ENCODE results near the gene ESAM.

Gene ESAM, protein sequence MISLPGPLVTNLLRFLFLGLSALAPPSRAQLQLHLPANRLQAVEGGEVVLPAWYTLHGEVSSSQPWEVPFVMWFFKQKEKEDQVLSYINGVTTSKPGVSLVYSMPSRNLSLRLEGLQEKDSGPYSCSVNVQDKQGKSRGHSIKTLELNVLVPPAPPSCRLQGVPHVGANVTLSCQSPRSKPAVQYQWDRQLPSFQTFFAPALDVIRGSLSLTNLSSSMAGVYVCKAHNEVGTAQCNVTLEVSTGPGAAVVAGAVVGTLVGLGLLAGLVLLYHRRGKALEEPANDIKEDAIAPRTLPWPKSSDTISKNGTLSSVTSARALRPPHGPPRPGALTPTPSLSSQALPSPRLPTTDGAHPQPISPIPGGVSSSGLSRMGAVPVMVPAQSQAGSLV

DNA sequence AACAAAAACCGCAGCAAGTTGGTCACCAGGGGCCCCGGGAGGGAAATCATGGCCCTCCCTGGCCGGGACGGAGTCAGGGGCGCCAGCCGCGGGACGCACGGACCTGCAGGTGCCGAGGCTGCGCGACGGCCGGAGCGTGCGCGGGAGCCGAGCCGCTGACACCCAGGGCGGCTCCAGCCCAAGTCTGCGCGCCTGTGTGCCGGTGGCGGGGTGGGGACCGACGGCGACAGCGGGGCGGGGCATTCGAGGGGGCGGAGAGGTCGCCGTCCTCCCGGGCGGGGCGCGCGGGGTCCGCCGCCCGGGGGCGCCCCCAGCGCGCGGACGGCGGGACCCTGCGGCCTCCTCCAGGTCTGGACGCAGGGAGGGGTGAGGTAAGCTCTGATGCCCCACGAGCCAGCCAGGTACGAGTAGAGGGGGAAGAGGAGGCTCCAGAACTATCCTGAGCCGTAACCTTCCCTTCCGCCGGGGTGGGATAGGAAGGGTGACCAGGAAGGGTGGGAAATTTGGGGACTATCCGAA is at the start of gene ESAM:
Gene ESAM, minus strand, starts transcription at position 186 of the 519 bp plus-strand sequence. Its CDS starts 136 bp downstream, at position 50.
- peak; percentile 20 for DNase-seq

DNA sequence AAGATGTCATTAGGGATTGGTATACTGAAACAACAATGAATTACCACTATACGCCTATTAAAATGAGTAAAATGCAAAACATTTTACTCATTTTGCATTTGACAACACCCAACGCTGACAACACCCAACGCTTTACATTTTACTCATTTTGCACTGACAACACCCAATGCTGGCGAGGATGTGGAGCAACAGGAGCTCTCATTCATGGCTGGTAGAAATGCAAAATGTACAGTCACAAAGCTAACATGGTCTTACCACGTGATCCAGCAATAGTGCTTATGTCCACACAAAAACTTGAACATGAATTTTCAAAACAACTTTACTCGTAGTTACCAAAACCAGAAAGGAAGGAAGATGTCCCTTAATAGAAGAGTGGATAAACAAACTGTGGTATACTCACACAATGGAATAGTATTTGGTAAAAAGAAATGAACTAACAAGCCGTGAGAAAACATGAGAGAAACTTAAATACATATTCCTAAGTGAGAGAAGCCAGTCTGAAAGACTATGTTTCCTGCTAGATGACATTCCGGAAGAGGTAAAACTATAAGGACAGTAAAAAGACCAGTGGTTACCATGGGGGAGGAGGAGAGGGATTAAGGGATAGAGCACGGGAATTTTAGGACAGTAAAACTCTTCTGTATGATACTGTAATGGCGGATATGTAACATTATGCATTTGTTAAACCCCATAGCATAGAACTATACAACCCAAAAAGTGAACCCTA is 49.5 kb upstream of the ESAM start:
- no peak for DNase-seq

DNA sequence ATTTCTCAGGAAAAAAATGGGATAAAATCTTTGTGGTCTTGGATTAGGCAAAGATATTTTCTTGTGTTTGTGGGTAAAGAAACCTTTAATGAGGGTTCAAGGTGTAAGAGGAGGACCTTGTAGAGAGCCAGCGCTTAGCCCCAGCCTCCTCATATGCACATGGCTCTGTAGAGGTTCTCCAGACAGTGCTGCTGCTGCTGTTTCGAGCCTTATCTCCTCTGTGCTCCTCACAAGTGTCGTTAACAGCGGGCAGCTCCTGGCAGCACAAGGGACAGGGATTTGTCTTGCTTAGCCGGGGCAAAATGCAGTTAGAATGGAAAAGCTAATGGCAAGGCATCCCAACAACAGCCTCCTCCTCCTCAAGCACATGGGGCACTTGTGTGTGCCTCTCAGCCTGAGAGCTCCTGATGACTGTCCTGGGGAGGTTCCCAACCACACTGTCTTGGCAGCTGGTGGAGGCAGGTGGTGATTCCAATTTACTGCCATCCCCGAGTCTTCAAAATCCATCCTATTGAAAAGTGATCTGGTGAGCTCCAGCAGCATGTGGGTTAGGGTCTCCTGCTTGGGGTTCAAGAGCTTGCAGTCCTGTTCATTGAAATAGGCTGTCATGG is 45.7 kb upstream of the ESAM start:
- DNase-seq, result no peak

DNA sequence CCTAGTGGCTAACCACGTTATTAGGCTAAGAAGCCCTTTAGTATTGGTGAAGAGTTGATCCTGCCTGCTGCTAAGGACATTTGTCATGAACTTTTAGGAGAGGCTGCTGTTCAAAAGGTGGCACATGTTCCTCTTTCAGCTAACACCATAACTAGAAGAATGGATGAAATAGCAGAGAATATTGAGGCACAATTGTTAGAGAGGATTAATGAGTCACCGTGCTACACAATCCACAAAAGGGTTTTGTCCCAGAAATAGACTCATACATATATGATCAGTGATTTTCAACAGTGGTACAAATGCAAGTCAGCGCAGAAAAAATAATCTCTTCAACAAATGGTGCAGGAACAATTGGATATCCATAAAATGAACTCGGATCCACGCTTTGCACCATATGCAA is 45.1 kb upstream of the ESAM start:
- no peak for DNase-seq

DNA sequence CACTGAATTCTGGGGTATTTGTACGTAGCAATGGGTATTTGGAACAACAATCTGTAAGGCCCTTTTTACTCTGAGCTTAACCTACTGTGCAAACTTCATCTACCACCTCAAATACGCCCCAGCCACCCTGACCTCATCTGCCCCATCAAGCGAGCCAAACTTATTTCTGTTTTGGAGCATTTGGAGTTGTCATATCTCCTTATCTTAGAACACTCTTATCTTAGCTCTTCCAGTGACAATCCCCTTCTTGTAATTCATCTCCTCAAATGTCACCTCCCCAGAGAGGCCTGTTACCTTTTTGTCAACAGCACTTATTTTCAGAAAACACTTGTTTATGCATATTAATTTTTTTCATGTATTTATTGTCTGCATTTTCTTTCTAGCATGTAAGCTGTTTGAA is 42.8 kb upstream of the ESAM start:
- no peak for DNase-seq

DNA sequence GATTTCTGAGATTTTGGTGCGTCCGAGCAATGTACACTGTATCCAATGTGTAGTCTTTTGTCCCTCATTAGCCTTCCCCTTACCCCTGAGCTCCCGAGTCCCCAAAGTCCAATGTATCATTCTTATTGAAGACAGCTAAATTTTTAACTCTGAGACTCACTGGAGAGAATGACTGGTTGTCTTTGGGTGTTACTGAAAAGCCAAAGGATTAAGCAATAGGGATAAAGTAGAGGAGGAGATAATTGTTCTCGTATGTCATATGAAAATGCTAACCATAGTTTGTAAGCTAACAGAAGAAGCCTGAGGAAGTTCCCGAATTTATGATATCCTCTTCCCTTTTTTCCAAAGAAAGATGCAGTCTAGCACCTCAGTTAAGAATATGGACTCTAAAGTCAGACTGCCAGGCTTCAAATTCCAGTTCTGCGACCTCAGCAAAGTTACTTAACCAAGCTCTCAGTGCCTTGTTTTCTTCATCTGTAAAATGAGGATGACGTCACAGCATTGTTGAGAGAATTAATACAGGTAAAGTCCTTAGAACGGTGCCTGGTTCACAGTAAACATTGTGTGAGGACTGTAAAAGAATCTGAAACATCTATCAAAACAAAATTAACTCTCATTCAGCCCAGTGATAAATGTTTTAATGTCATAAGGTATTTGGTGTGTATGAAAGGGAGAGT is 39.7 kb upstream of the ESAM start:
- no peak for DNase-seq

DNA sequence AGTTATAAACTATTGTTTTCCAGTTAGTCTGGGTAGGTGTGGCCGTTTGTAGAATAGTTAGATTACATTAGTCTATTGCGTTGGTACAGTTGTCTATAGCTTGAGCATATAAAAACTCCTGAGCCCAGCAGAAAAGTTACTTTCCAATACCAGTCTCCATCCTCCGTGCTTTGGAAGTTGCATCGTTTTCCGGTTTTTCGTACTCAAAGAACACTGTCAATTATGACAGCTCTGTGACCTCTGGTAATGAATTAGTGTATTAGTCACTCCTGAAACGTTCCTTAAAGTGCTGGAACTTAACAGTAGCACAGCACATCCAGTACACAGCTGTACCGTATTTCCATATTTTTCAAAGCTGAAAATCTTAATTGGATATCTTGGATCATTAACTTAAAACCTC is 38.9 kb upstream of the ESAM start:
- no peak for DNase-seq

DNA sequence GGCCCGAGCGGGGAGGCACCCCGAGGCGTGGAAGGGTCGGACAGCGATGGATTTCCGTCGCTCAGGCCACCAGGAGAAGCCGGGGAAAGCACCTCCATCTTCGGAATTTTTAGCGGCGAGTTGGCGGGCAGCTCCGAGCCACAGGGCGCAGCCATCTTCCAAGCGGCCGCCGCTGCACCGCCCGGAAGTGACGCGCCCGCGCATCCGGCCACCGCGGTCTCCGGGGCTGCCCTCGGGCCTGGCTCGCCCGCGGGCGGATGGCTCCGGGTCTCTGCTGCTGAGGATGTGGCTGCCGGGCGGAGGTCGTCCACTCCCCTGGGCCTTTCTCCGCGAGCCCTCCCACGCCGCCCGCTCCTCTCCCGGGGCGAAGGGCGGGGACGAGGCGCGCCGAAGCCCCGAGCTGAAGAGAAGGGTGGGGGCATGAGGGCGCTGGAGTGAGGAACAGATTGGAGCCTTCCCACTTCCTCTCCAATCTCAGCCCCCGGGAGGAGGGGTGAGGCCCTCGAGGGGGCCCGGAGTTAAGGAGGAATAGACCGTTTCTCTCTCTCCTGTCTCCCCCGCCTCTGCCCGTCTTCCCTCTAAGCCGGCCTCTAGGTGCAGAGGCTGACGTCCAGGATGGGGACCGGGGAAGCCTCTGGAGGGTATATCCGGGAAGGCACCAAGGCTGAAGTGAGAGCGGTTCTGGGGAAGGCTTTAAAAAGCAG is 38.3 kb upstream of the ESAM start, which contains the start of gene MSANTD2:
Gene MSANTD2, minus strand, starts transcription at position 181 of the 704 bp plus-strand sequence. Its CDS starts 26 bp downstream, at position 155.
- peak; percentile 69 for DNase-seq

DNA sequence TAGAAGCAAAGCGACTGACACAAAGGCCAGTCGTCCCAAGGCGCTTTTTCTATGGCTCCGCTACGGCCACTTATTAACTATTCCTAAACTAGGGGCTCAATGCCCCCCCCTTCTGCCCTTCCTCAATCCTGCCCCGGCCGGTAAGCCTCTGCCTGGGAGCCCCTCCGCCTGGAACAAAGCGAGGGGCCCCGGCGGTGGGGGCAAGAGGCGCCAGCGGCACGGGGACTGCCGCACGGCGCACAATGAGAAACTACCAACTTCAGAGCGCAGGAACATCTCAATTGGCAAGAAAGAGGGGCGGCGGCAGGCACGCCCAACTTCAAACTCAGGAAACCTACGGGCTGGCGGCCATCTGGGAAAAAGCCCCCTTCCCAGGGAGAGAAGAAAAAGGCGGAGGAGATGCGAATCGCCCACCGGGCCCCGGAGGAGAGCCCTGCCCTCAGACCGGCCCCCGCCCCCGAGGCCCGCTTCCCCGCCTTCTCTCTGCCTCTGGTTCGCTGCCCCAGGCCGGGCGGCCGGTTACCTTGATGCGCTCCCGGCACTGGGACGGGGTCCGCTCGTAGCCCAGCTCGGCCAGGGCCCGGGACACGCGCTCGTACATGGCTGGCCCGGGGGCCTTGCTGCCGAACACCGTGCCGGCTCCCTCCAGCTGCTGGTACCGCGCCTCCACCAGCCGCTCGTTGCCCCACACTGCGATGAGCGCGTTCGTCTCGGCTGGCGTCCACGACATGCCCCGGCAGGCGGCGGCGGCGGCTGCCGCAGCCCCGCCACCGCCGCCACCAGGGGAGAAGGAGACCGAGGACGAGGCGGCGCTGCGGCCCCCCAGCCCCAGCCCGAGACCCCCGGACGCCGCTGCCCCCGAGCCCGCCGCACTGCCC is 37.5 kb upstream of the ESAM start:
- peak; percentile 41 for DNase-seq

DNA sequence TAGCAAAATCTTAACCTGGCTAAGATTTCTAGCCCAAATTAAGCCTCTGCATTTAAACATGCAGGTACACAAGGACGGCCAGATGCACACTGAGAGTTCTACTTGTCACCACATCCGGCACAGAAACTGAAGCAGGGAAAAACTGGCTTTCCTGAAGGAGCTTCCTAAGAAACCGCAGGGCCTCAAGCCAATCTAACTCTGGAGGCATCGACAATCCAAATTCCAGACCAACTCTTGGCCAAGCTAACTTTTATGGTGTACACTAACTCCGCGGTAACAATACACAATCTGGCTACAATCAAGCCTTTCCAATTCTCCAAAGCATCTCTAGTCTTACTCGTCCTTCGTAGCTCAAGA is 36.9 kb upstream of the ESAM start:
- DNase-seq, result peak; percentile 2

DNA sequence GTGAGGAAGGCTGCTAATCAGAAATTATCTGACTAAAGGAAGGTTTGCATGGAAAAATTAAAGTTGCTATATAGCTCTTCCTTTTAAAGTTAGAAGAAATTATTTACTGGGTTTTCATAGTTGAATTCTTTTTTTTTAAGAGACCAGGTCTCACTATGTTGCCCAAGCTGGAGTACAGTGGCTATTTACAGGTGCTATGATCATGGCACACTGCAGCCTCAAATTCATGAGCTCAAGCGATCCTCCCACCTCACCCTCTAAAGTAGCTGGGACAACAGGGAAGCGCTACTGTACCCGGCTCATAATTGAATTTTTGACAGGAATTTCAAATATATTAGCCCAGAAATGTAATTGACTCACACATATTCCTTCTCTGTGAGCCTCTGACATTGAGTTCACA is 34.2 kb upstream of the ESAM start:
- DNase-seq, result no peak

DNA sequence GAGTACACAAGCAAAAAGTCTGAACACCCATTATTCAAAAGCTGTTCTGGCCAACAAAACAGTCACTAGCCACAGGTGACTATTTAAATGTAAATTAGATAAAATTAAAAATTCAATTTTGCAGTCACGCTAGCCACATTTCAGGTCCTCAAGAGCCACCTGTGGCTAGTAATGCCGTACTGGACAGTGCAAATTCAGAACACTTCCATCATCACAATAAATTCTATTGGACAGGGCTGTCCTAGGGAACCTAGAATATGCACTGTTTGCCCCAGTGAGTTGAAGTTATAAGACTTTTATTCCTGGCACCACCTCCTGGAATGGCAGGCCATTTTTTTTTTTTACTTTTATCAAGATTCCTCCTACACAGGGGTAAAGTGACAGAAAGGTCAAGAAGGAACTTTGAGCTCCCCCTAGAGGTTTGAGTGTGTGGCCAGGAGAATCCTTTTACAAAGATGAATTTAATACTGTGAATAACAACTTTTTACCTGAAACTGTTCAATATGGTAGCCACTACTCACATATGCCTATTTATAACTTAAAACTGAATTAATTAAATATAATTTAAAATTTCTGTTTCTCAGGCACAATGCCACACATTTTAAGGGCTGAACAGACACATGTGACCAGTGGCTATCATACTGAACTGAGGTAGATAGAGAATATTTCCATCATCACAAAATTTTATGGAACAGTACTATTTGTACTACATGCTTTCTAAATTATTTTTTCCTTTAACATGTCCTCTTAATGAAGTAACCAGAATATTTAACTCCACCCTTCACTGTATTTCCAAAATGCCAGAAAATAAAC is 31.6 kb upstream of the ESAM start:
- DNase-seq, result peak; percentile 4

DNA sequence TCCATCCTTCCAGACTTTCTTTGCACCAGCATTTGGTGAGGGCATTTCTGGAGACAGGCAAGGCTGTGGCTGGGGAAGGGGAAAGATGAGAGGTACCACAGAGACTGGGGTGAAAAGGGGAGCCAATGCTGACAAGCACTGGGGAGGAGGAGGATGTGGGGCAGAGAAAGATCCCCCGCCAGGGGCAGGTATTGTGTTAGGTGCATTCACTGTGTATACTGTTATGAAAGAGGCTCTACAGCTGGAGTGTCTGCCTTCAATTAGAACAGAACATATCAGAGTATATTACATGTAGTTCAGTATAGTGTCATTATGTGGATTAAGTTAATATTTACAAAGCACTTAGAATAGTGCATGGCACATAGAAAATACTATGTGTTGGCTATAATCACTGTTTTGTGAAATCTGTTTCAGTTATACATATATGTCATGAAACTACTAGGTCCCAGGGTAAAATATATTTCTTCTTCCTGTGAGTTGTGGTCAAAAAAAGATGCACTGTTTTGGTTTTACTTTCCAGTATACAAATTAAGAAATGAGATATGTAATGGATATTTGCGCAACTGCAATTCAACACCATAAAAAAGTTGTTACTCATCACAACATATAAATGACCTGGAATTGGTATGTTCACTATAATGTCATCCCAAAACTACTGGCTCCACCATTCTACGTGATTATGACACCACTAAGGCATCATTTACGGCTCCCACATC is 29.7 kb upstream of the ESAM start:
- DNase-seq, result peak; percentile 42

DNA sequence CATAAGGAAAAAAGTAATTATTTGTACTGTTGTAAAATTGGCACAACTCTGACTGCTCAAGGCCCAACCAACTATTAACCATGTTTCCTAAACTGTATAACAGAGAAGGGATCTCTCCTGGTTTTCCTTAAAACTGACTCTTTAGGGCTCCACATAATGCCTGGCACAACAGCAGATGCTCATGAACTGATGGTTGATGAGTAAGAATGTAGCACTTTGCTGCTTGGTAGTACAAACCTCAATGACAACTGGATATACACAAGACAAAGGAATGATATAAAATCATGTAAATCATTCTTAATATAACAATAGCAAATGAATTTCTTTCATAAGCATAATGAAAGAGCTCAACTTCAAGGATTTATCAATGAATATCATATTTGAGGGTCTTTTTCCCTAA is 26.4 kb upstream of the ESAM start:
- DNase-seq, result no peak

DNA sequence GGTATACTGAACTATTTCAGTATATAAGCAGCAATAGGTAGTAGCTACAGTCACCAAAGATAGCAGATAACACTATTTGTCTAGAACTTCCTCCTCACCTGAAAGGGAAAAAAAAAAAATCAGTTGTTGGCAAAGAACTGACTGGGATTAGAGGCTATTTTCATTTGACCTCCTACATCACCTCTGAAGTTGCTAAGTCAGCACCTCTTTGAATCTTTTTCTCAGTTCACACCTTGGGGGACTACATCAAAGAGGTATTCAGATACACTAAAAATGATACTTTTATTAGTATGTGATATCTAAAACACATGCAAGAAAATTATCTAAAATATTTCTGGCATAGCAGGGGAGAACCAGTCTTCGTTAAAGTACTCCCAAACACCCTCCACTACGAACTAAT is 22.0 kb upstream of the ESAM start:
- no peak for DNase-seq

DNA sequence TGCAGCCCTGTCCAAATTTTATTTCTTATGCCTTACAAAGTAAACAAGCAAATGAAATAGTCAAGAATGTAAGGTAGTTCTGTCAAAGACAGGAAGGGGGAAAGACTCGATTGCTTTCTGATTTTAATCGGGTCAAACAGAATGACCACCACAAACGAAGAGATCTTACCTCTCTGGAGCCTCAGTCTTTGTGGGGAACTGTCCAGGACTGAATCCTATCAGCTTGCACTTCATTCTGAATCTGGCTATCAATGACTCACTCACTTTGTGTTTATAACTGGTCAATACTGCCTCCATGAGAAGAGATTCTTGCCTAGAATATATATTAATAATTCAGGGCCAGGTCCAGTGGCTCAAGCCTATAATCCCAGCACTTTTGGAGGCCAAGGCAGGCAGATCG is 20.9 kb upstream of the ESAM start:
- DNase-seq, result no peak

DNA sequence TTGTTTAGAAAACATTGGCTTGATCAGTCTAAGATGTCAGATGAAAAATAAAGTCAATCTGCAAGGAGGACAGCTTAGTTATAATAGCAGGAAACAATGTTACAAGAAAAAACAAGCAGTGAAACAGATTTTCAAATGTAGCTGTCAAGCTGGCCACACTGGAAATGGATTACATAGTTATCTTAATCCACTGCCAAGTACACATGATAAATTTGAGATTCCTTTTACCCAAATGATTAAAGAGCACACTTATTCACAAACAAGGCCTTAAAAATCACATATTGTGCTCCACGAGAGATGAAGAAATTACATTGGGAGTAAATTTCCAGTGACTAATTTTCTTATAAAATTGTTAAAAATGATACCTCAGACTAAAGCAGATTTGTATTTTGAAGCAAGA is 17.5 kb upstream of the ESAM start:
- no peak for DNase-seq

DNA sequence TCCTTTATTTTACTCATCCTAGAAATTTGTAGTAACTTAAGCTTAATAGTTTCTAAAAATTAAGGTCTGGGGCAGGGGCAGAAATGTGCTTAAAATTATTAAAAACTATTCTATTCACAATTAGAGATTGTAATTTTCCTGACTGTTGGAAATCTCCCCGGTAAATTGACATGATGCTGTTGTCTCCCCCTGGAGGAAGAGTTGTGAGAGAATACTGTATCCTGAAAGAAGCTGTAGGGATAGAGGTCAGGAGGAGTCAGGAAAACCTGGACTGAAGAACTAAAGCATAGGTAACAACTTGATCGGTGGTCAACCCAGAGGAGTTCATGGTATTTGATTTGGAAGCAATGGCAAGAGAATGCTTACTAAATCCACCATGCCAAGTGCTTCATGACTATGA is 16.2 kb upstream of the ESAM start:
- no peak for DNase-seq

DNA sequence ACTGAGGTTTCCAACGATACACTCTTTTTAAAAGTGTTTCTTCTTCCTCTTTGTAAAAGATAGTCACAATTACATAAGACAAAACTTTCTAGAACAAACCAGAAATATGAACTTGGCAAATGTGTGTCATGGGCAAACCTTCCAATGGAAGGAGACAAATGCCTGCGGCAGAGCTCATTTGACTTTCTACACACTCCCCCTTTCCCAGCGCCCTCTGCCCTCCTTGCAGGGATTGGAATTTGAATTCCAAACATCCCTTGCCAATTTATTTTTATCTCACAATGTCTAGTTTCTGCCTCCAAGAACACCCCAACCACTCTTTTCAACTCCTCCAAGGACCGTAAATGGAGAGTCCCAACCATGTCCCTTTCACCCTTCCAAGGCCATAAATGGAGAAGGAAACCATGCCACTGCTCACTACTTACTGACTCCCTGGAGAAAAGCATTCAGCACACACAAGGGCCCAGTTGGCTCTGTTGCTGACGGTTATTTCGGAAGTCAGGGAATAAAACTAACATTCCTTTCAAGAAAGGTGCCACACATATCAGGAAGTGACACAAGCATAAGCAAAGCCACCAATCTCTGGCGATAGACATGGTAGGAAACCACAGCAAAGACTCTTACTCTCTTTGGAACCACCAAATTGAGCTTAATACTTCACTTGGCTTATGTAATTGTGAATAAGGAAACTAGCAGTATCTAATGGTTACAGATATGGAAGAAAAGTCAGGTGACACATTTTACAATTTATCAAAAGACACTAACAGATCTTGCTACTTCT is 15.0 kb upstream of the ESAM start:
- DNase-seq, result no peak
